Upper lobe of right lung (tissue), 1 donor: ENCODE data around the gene ANO2. TPM values are rescaled to one million over a fixed set of nuclear protein-coding genes. Genes with fewer than 3 reads are reported as not detected.

ENCODE experiments used
- ATAC-seq: fragments of 200-7000 bp; cut with Tn5 transposase; one replicate; pipeline ENCODE4 v1.9.1; 2020; ENCODE audit warnings: mild to moderate bottlenecking, moderate library complexity
- DNase-seq: peaks from one replicate; pipeline ENCODE4 v3.0.0-alpha.2; 2020
- H3K27ac ChIP-seq: fragments of 200-600 bp; one replicate; pipeline ENCODE4 v1.8.0; 2022
- H3K27me3 ChIP-seq: fragments of 200-600 bp; one replicate; pipeline ENCODE4 v1.8.0; 2022; ENCODE audit warnings: mild to moderate bottlenecking
- H3K36me3 ChIP-seq: fragments of 200-600 bp; one replicate; pipeline ENCODE4 v1.8.0; 2022
- H3K4me1 ChIP-seq: fragments of 200-600 bp; one replicate; pipeline ENCODE4 v1.8.0; 2022
- H3K4me3 ChIP-seq: fragments of 200-600 bp; one replicate; pipeline ENCODE4 v1.8.0; 2022; ENCODE audit warnings: mild to moderate bottlenecking
- H3K9me3 ChIP-seq: fragments of 200-600 bp; one replicate; pipeline ENCODE4 v1.8.0; 2022
- CTCF ChIP-seq: fragments of 200-600 bp; IDR thresholded peaks from one replicate; pipeline ENCODE4 v1.8.0; 2022; ENCODE audit warnings: antibody characterized with exemption
- intact Hi-C: fragments of 100-400 bp; cut with DNase I; formaldehyde crosslinking; loops from one replicate; pipeline ENCODE4 v1.11.0; 2022
- total RNA-seq: library from RNA; stranded (reverse); fragmentation: NEBNext Ultra II Directional; extraction: Animal tissue kit (Norgen Biotek cat#: 25700); gene quantifications from one replicate; pipeline ENCODE4 v1.2.1, GENCODE V29; 2021
- donor health status: DM: no; HTN: yes; CAD: no; lungs with severe emphysema.

The ANO2 gene
- total RNA-seq, 1 donor from 2014 or later = 36.8 TPM

GRCh38 chr12:5921966-5922899 is 22.8 kb downstream of the ANO2 start:
- Histone ChIP-seq H3K4me1 (no peaks in the 10 kb centered on the region), H3K27me3 (no peaks in the 10 kb centered on the region), H3K36me3 (no peaks in the 10 kb centered on the region), H3K9me3 (no peaks in the 10 kb centered on the region), H3K4me3 (no peak overlapping the region), H3K27ac (no peak overlapping the region)
- no peak for TF ChIP-seq CTCF
- ATAC-seq = no peak
- intact Hi-C loops = no loop called here
- DNase-seq = no peak

- H3K4me1 ChIP-seq = no peaks in the 10 kb centered on the region
- ATAC-seq = no peak
- H3K9me3 ChIP-seq = no peaks in the 10 kb centered on the region
- TF ChIP-seq CTCF = no peak
- no peaks in the 10 kb centered on the region for H3K36me3 ChIP-seq
- H3K27me3 ChIP-seq = no peaks in the 10 kb centered on the region
- H3K4me3 ChIP-seq = no peak overlapping the region
- no peak for DNase-seq
- H3K27ac ChIP-seq = no peak overlapping the region
- intact Hi-C loops = no loop called here
Observed at GRCh38 chr12:5921027-5921909, 23.8 kb downstream of the ANO2 start.

GRCh38 chr12:5916785-5917290 is 28.2 kb downstream of the ANO2 start:
- Histone ChIP-seq H3K27me3 (no peaks in the 10 kb centered on the region), H3K9me3 (no peaks in the 10 kb centered on the region), H3K27ac (no peak overlapping the region), H3K4me3 (no peak overlapping the region), H3K4me1 (no peaks in the 10 kb centered on the region), H3K36me3 (no peaks in the 10 kb centered on the region)
- DNase-seq (no peak), ATAC-seq (no peak)
- intact Hi-C loops = no loop called here
- no peak for TF ChIP-seq CTCF

- Histone ChIP-seq H3K4me1 (no peaks in the 10 kb centered on the region), H3K9me3 (no peaks in the 10 kb centered on the region), H3K27me3 (no peaks in the 10 kb centered on the region), H3K27ac (no peak overlapping the region), H3K4me3 (no peak overlapping the region), H3K36me3 (no peaks in the 10 kb centered on the region)
- no peak for TF ChIP-seq CTCF
- ATAC-seq (no peak), DNase-seq (no peak)
- intact Hi-C loops = no loop called here
Observed at GRCh38 chr12:5915511-5915910, 29.5 kb downstream of the ANO2 start.

- DNase-seq = no peak
- intact Hi-C loops = no loop called here
- no peak for ATAC-seq
- Histone ChIP-seq H3K27ac (no peak overlapping the region), H3K9me3 (no peaks in the 10 kb centered on the region), H3K4me3 (no peak overlapping the region), H3K4me1 (no peaks in the 10 kb centered on the region), H3K36me3 (no peaks in the 10 kb centered on the region), H3K27me3 (no peaks in the 10 kb centered on the region)
- TF ChIP-seq CTCF = no peak
Observed at GRCh38 chr12:5914387-5915149, 30.5 kb downstream of the ANO2 start.
